ENCODE data around the gene PKLR.

The PKLR gene

GRCh38 chr1:155253208-155253607 lies 48.0 kb downstream of the PKLR start:
- Histone ChIP-seq H4K20me1 (ENCODE audit: control insufficient read depth, insufficient read depth, low read depth, low read length) (no peaks in the 10 kb centered on the region), H3K4me1 (ENCODE audit: control insufficient read depth, low read length) (peaks cover 38% of the 10 kb centered on the region), H3K36me3 (ENCODE audit: control insufficient read depth, low read length) (peaks cover 24% of the 10 kb centered on the region), H3K27ac (ENCODE audit: low read depth, low read length) (no peak overlapping the region), H3K9me3 (ENCODE audit: control insufficient read depth, insufficient read depth, low read length) (no peaks in the 10 kb centered on the region), H3K9me2 (replicated peaks; ENCODE audit: control insufficient read depth, low read length) (no peaks in the 10 kb centered on the region), H3K4me2 (ENCODE audit: low read length) (peak overlapping the region; percentile 98), H3K27me3 (ENCODE audit: control insufficient read depth, low read length) (no peaks in the 10 kb centered on the region), H3F3A (ENCODE audit: control insufficient read depth, insufficient read depth) (peaks cover 11% of the 10 kb centered on the region), H3K4me3 (ENCODE audit: low read length) (peak overlapping the region; percentile 95), H3K79me2 (ENCODE audit: control insufficient read depth, low read length) (peaks cover 13% of the 10 kb centered on the region)
- TF ChIP-seq EZH2phosphoT487 (IDR thresholded peaks at IDR 0.05; ENCODE audit: borderline replicate concordance, low read length) = no peak
- no peak for TF ChIP-seq CTCF (IDR thresholded peaks at IDR 0.05; ENCODE audit: low read depth, low read length, poor library complexity, severe bottlenecking)

- Histone ChIP-seq H3K4me3 (ENCODE audit: low read length) (no peak overlapping the region), H3F3A (ENCODE audit: control insufficient read depth, insufficient read depth) (peaks cover 6% of the 10 kb centered on the region; the same call in 1 of the 2 replicates), H3K27ac (ENCODE audit: low read depth, low read length) (no peak overlapping the region), H3K4me1 (ENCODE audit: control insufficient read depth, low read length) (peaks cover 38% of the 10 kb centered on the region), H3K27me3 (ENCODE audit: control insufficient read depth, low read length) (no peaks in the 10 kb centered on the region), H4K20me1 (ENCODE audit: control insufficient read depth, insufficient read depth, low read depth, low read length) (no peaks in the 10 kb centered on the region), H3K4me2 (ENCODE audit: low read length) (no peak overlapping the region), H3K79me2 (ENCODE audit: control insufficient read depth, low read length) (peaks cover 13% of the 10 kb centered on the region), H3K9me3 (ENCODE audit: control insufficient read depth, insufficient read depth, low read length) (no peaks in the 10 kb centered on the region), H3K9me2 (replicated peaks; ENCODE audit: control insufficient read depth, low read length) (no peaks in the 10 kb centered on the region), H3K36me3 (ENCODE audit: control insufficient read depth, low read length) (peaks cover 19% of the 10 kb centered on the region)
- no peak for TF ChIP-seq EZH2phosphoT487 (IDR thresholded peaks at IDR 0.05; ENCODE audit: borderline replicate concordance, low read length)
- TF ChIP-seq CTCF (IDR thresholded peaks at IDR 0.05; ENCODE audit: low read depth, low read length, poor library complexity, severe bottlenecking) = no peak
These were observed 49.7 kb downstream of the PKLR start for GRCh38 chr1:155251566-155251965.

- Histone ChIP-seq H3K4me3 (ENCODE audit: low read length) (peak overlapping the region; percentile 71), H4K20me1 (ENCODE audit: control insufficient read depth, insufficient read depth, low read depth, low read length) (no peaks in the 10 kb centered on the region), H3K27me3 (ENCODE audit: control insufficient read depth, low read length) (no peaks in the 10 kb centered on the region), H3K4me2 (ENCODE audit: low read length) (peak overlapping the region; percentile 64), H3K27ac (ENCODE audit: low read depth, low read length) (no peak overlapping the region), H3K36me3 (ENCODE audit: control insufficient read depth, low read length) (peaks cover 14% of the 10 kb centered on the region), H3K4me1 (ENCODE audit: control insufficient read depth, low read length) (peaks cover 36% of the 10 kb centered on the region), H3K9me3 (ENCODE audit: control insufficient read depth, insufficient read depth, low read length) (no peaks in the 10 kb centered on the region), H3F3A (ENCODE audit: control insufficient read depth, insufficient read depth) (peaks cover 6% of the 10 kb centered on the region; the same call in 1 of the 2 replicates), H3K9me2 (replicated peaks; ENCODE audit: control insufficient read depth, low read length) (no peaks in the 10 kb centered on the region), H3K79me2 (ENCODE audit: control insufficient read depth, low read length) (peaks cover 13% of the 10 kb centered on the region)
- TF ChIP-seq EZH2phosphoT487 (IDR thresholded peaks at IDR 0.05; ENCODE audit: borderline replicate concordance, low read length) (no peak), CTCF (IDR thresholded peaks at IDR 0.05; ENCODE audit: low read depth, low read length, poor library complexity, severe bottlenecking) (peak; percentile 100)
These were observed 50.4 kb downstream of the PKLR start for GRCh38 chr1:155250633-155251449.

Measured in DOHH2 (cell line).